Mesenchymal stem cell (in vitro differentiated cells and primary cell): Measurements from ENCODE around the gene FOXL1.

Source experiments
- DNase-seq: peaks from one replicate; pipeline ENCODE4 v3.0.0-alpha.2; 2013
- H2AFZ ChIP-seq: one replicate; pipeline ENCODE4 v1.6.1; 2013; ENCODE audit warnings: low read depth, mild to moderate bottlenecking, control low read depth, inconsistent platforms, low read length, moderate library complexity
- H2AK5ac ChIP-seq: 2 replicates; pipeline ENCODE4 v1.6.1; 2013; ENCODE audit warnings: low read length, moderate library complexity, mild to moderate bottlenecking, inconsistent platforms; ENCODE audit not compliant: severe bottlenecking
- H2BK120ac ChIP-seq: one replicate; pipeline ENCODE4 v1.6.1; 2013; ENCODE audit warnings: low read depth, mild to moderate bottlenecking, inconsistent platforms, low read length, moderate library complexity
- H2BK12ac ChIP-seq, 2 experiments: one replicate each; pipeline ENCODE4 v1.6.1; 2013; ENCODE audit warnings: inconsistent platforms in 2 of 2, low read length in 2 of 2, mild to moderate bottlenecking in 2 of 2, moderate library complexity in 2 of 2, control low read depth in 1 of 2
- H2BK15ac ChIP-seq: one replicate; pipeline ENCODE4 v1.6.1; 2013; ENCODE audit warnings: mild to moderate bottlenecking, low read depth, inconsistent platforms; ENCODE audit not compliant: poor library complexity, severe bottlenecking
- H2BK5ac ChIP-seq: 2 replicates; pipeline ENCODE4 v1.6.1; 2013; ENCODE audit warnings: low read depth, mild to moderate bottlenecking, low read length, control low read depth, inconsistent platforms; ENCODE audit not compliant: poor library complexity, severe bottlenecking
- H3K14ac ChIP-seq, 2 experiments: one replicate each; pipeline ENCODE4 v1.6.1; 2013; ENCODE audit warnings: inconsistent platforms in 2 of 2, low read length in 2 of 2, control low read depth in 1 of 2, mild to moderate bottlenecking in 1 of 2, moderate library complexity in 1 of 2
- H3K18ac ChIP-seq, 2 experiments: one replicate each; pipeline ENCODE4 v1.6.1; 2013; ENCODE audit warnings: inconsistent platforms in 2 of 2, low read length in 2 of 2, control low read depth in 1 of 2, low read depth in 1 of 2, mild to moderate bottlenecking in 1 of 2
- H3K23ac ChIP-seq, 2 experiments: one replicate each; pipeline ENCODE4 v1.6.1; 2013; ENCODE audit warnings: inconsistent platforms in 2 of 2, low read length in 2 of 2, mild to moderate bottlenecking in 2 of 2, moderate library complexity in 2 of 2, control low read depth in 1 of 2
- H3K27ac ChIP-seq: 2 replicates; pipeline ENCODE4 v1.5.1; 2013; ENCODE audit warnings: mild to moderate bottlenecking, moderate library complexity, low read length, control low read depth, inconsistent platforms; ENCODE audit not compliant: poor library complexity, severe bottlenecking
- H3K27me3 ChIP-seq, 2 experiments: 2 replicates each; pipeline versions ENCODE4 v1.6.1 to v1.7.0; 2013; ENCODE audit warnings: low read length in 2 of 2, mild to moderate bottlenecking in 2 of 2, moderate library complexity in 2 of 2, control low read depth in 1 of 2, inconsistent platforms in 1 of 2; ENCODE audit not compliant: control insufficient read depth in 1 of 2, insufficient read depth in 1 of 2
- H3K36me3 ChIP-seq, 2 experiments: 2 replicates each; pipeline versions ENCODE4 v1.6.1 to v1.7.0; 2013; ENCODE audit warnings: low read length in 2 of 2, control low read depth in 1 of 2, inconsistent platforms in 1 of 2, low read depth in 1 of 2, mild to moderate bottlenecking in 1 of 2; ENCODE audit not compliant: insufficient read depth in 2 of 2, control insufficient read depth in 1 of 2
- H3K4ac ChIP-seq, 2 experiments: one replicate each; pipeline ENCODE4 v1.6.1; 2013; ENCODE audit warnings: inconsistent platforms in 2 of 2, low read length in 2 of 2, mild to moderate bottlenecking in 2 of 2, moderate library complexity in 2 of 2, control low read depth in 1 of 2, low read depth in 1 of 2
- H3K4me1 ChIP-seq: 2 replicates; pipeline ENCODE4 v1.6.1; 2013; ENCODE audit warnings: low read depth, low read length, control low read depth; ENCODE audit not compliant: control insufficient read depth, insufficient read depth
- H3K4me2 ChIP-seq: 2 replicates; pipeline ENCODE4 v1.6.1; 2013; ENCODE audit warnings: low read length, mild to moderate bottlenecking, inconsistent platforms; ENCODE audit not compliant: poor library complexity, severe bottlenecking
- H3K4me3 ChIP-seq, 2 experiments: 2 replicates each; pipeline versions ENCODE4 v1.5.1 to v1.7.0; 2013; ENCODE audit warnings: low read length in 2 of 2, mild to moderate bottlenecking in 2 of 2, control low read depth in 1 of 2, low read depth in 1 of 2; ENCODE audit not compliant: insufficient read depth in 1 of 2
- H3K79me1 ChIP-seq: replicated peaks from 2 replicates; pipeline ENCODE4 v1.6.1; 2013; ENCODE audit warnings: mild to moderate bottlenecking, control low read depth, low read length, inconsistent platforms; ENCODE audit not compliant: poor library complexity, severe bottlenecking
- H3K9ac ChIP-seq: 2 replicates; pipeline ENCODE4 v1.7.0; 2013; ENCODE audit warnings: mild to moderate bottlenecking, low read length, moderate library complexity
- H3K9me3 ChIP-seq: 2 replicates; pipeline ENCODE4 v1.7.0; 2013; ENCODE audit warnings: mild to moderate bottlenecking, low read length; ENCODE audit not compliant: control insufficient read depth
- H4K8ac ChIP-seq: one replicate; pipeline ENCODE4 v1.6.1; 2013; ENCODE audit warnings: inconsistent platforms, mild to moderate bottlenecking, low read length, moderate library complexity
- H4K91ac ChIP-seq: one replicate; pipeline ENCODE4 v1.6.1; 2013; ENCODE audit warnings: mild to moderate bottlenecking, low read length, inconsistent platforms
- WGBS: methylation state at CpG from one replicate; pipeline ENCODE4 v1.1.7; 2013; ENCODE audit warnings: mixed read lengths; 5-methylcytosine and 5-hydroxymethylcytosine counted together

Gene FOXL1

GRCh38 chr16:86558355-86559193 is 19.8 kb upstream of the FOXL1 start:
- Histone ChIP-seq H3K27me3 (peaks cover 0 to 35% of the 10 kb centered on the region in 2 experiments), H3K23ac (no peak overlapping the region), H2BK12ac (no peak overlapping the region), H2BK120ac (no peak overlapping the region), H4K8ac (peak overlapping the region; percentile 40), H3K9ac (no peak overlapping the region), H3K36me3 (peaks cover 0 to under 1% of the 10 kb centered on the region in 2 experiments), H3K79me1 (peaks cover 9% of the 10 kb centered on the region), H3K9me3 (no peaks in the 10 kb centered on the region), H3K27ac (no peak overlapping the region), H2AK5ac (no peak overlapping the region), H3K4me2 (no peak overlapping the region), H4K91ac (no peak overlapping the region), H3K14ac (no peak overlapping the region), H2BK5ac (no peak overlapping the region), H3K4ac (no peak overlapping the region), H3K4me3 (no peak overlapping the region), H2AFZ (no peak overlapping the region), H3K4me1 (peaks cover 10% of the 10 kb centered on the region), H3K18ac (no peak overlapping the region), H2BK15ac (no peak overlapping the region)
- 80% methylated on average over 27 of the region's 28 CpGs for WGBS
- no peak for DNase-seq

- no peak overlapping the region for H3K4ac ChIP-seq
- H4K8ac ChIP-seq, result no peak overlapping the region
- H3K36me3 ChIP-seq, result no peaks in the 10 kb centered on the region
- H3K27me3 ChIP-seq, result peaks cover 0 to 45% of the 10 kb centered on the region in 2 experiments
- H2BK120ac ChIP-seq, result no peak overlapping the region
- no peak overlapping the region for H4K91ac ChIP-seq
- no peak overlapping the region for H2AK5ac ChIP-seq
- H3K79me1 ChIP-seq, result peaks cover 9% of the 10 kb centered on the region
- no peak overlapping the region for H2BK5ac ChIP-seq
- peaks cover 10% of the 10 kb centered on the region for H3K4me1 ChIP-seq
- no peaks in the 10 kb centered on the region for H3K9me3 ChIP-seq
- no peak overlapping the region for H2BK12ac ChIP-seq
- H3K18ac ChIP-seq, result no peak overlapping the region
- no peak overlapping the region for H3K14ac ChIP-seq
- H3K4me2 ChIP-seq, result no peak overlapping the region
- H3K4me3 ChIP-seq, result no peak overlapping the region
- no peak overlapping the region for H3K27ac ChIP-seq
- no peak overlapping the region for H3K23ac ChIP-seq
- no peak overlapping the region for H3K9ac ChIP-seq
- WGBS, result 81% methylated on average over 9 of the region's 9 CpGs
- DNase-seq, result no peak
- H2AFZ ChIP-seq, result no peak overlapping the region
- H2BK15ac ChIP-seq, result no peak overlapping the region
Observed at GRCh38 chr16:86559802-86560305, 18.5 kb upstream of the FOXL1 start.

- Histone ChIP-seq H2BK12ac (no peak overlapping the region), H3K4ac (no peak overlapping the region), H4K8ac (no peak overlapping the region), H3K14ac (no peak overlapping the region), H2AK5ac (no peak overlapping the region), H3K9ac (no peak overlapping the region), H3K4me3 (no peak overlapping the region), H3K18ac (no peak overlapping the region), H3K9me3 (no peaks in the 10 kb centered on the region), H3K79me1 (peaks cover 4% of the 10 kb centered on the region), H4K91ac (no peak overlapping the region), H3K36me3 (no peaks in the 10 kb centered on the region), H3K27me3 (peaks cover 0 to 60% of the 10 kb centered on the region in 2 experiments), H3K27ac (no peak overlapping the region), H2BK5ac (no peak overlapping the region), H2BK120ac (no peak overlapping the region), H3K23ac (no peak overlapping the region), H2AFZ (no peak overlapping the region), H3K4me1 (peaks cover 7% of the 10 kb centered on the region), H2BK15ac (no peak overlapping the region), H3K4me2 (no peak overlapping the region)
- DNase-seq, result no peak
- 97% methylated on average over 5 of the region's 6 CpGs for WGBS
Observed at GRCh38 chr16:86562356-86562755, 16.0 kb upstream of the FOXL1 start.

GRCh38 chr16:86563469-86564345 is 14.6 kb upstream of the FOXL1 start:
- H2BK120ac ChIP-seq, result no peak overlapping the region
- H3K9ac ChIP-seq, result peak overlapping the region; percentile 82
- no peak overlapping the region for H3K23ac ChIP-seq
- no peak overlapping the region for H2BK15ac ChIP-seq
- peaks cover 4% of the 10 kb centered on the region for H3K79me1 ChIP-seq
- peak overlapping the region in 1 of 2 experiments; percentile 50 for H2BK12ac ChIP-seq
- H2AK5ac ChIP-seq, result no peak overlapping the region
- H3K14ac ChIP-seq, result no peak overlapping the region
- no peaks in the 10 kb centered on the region for H3K9me3 ChIP-seq
- WGBS, result 1% methylated on average over 41 of the region's 41 CpGs
- peaks cover 0 to 9% of the 10 kb centered on the region in 2 experiments for H3K36me3 ChIP-seq
- peak; percentile 85 for DNase-seq
- peak overlapping the region; percentile 47 for H3K27ac ChIP-seq
- no peak overlapping the region for H3K4ac ChIP-seq
- peaks cover 7% of the 10 kb centered on the region for H3K4me1 ChIP-seq
- no peak overlapping the region for H4K91ac ChIP-seq
- H3K18ac ChIP-seq, result peak overlapping the region in 1 of 2 experiments; percentile 29
- H2BK5ac ChIP-seq, result peak overlapping the region; percentile 73
- H3K4me2 ChIP-seq, result peak overlapping the region; percentile 97
- H3K27me3 ChIP-seq, result peaks cover 0 to 54% of the 10 kb centered on the region in 2 experiments
- peak overlapping the region; percentile 48 to 75 for H3K4me3 ChIP-seq
- H2AFZ ChIP-seq, result no peak overlapping the region
- H4K8ac ChIP-seq, result no peak overlapping the region
